CD14-positive monocyte (primary cell): ENCODE measurements around the gene EML6. TPM values are rescaled to one million over a fixed set of nuclear protein-coding genes. Genes with fewer than 3 reads are reported as not detected.

Experiments used
- DNase-seq, 3 donors: peaks; one replicate each; pipeline ENCODE4 v3.0.0-alpha.2; 2011 to 2022
- H2AFZ ChIP-seq: 2 replicates; pipeline ENCODE4 v1.6.0; 2012; ENCODE audit warnings: mild to moderate bottlenecking, low read depth, low read length, inconsistent platforms; ENCODE audit not compliant: insufficient read depth, poor library complexity, severe bottlenecking
- H3K27ac ChIP-seq, 2 donors: 1 replicate in 1 of 2; 2 replicates in 1 of 2; pipeline ENCODE4 v1.5.1; 2012 to 2013; ENCODE audit warnings: low read length in 2 of 2, control low read depth in 1 of 2, inconsistent platforms in 1 of 2, low read depth in 1 of 2, mild to moderate bottlenecking in 1 of 2
- H3K27me3 ChIP-seq, 2 donors: one replicate each; pipeline versions ENCODE4 v1.6.0 to v1.6.1; 2011 to 2013; ENCODE audit warnings: low read length in 2 of 2; ENCODE audit not compliant: control insufficient read depth in 2 of 2, insufficient read depth in 2 of 2
- H3K36me3 ChIP-seq, 2 donors: replicated peaks in 1 of 2; 1 replicate in 1 of 2; 2 replicates in 1 of 2; pipeline versions ENCODE4 v1.5.1 to v1.6.1; 2012 to 2013; ENCODE audit warnings: low read length in 2 of 2, control low read depth in 1 of 2, inconsistent platforms in 1 of 2, mild to moderate bottlenecking in 1 of 2; ENCODE audit not compliant: insufficient read depth in 2 of 2, control insufficient read depth in 1 of 2
- H3K4me1 ChIP-seq, 2 donors: 1 replicate in 1 of 2; 2 replicates in 1 of 2; pipeline versions ENCODE4 v1.5.1 to v1.6.1; 2012 to 2013; ENCODE audit warnings: low read length in 2 of 2, control low read depth in 1 of 2, inconsistent platforms in 1 of 2, mild to moderate bottlenecking in 1 of 2, moderate library complexity in 1 of 2; ENCODE audit not compliant: insufficient read depth in 2 of 2, control insufficient read depth in 1 of 2
- H3K4me2 ChIP-seq: replicated peaks from 2 replicates; pipeline ENCODE3; 2012; ENCODE audit warnings: low read length, moderate library complexity, mild to moderate bottlenecking; ENCODE audit not compliant: poor library complexity, severe bottlenecking; ENCODE audit errors: extremely low read depth
- H3K4me3 ChIP-seq, 3 experiments: fragments of 200-600 bp in 1 of 3; sonication (generic) in 1 of 3; replicated peaks in 1 of 3; 1 replicate in 2 of 3; 2 replicates in 1 of 3; pipeline ENCODE4 v1.5.1; 2011 to 2013; ENCODE audit warnings: low read length in 3 of 3, mild to moderate bottlenecking in 3 of 3, control low read depth in 2 of 3, low read depth in 2 of 3, inconsistent platforms in 1 of 3, moderate library complexity in 1 of 3
- H3K79me2 ChIP-seq: 2 replicates; pipeline ENCODE4 v1.6.0; 2012; ENCODE audit warnings: mild to moderate bottlenecking, control low read depth, inconsistent platforms, low read length, moderate library complexity; ENCODE audit not compliant: insufficient read depth
- H3K9ac ChIP-seq: 2 replicates; pipeline ENCODE4 v1.6.0; 2017; ENCODE audit warnings: low read length, mild to moderate bottlenecking; ENCODE audit not compliant: insufficient read depth, poor library complexity, severe bottlenecking
- H3K9me3 ChIP-seq, 2 donors: replicated peaks in 1 of 2; 1 replicate in 1 of 2; 2 replicates in 1 of 2; pipeline versions ENCODE4 v1.5.1 to v1.6.1; 2012 to 2013; ENCODE audit warnings: low read length in 2 of 2, control low read depth in 1 of 2; ENCODE audit not compliant: control insufficient read depth in 1 of 2, insufficient read depth in 1 of 2
- H4K20me1 ChIP-seq: 2 replicates; pipeline ENCODE4 v1.6.0; 2012; ENCODE audit warnings: mild to moderate bottlenecking, low read length, control low read depth, moderate library complexity; ENCODE audit not compliant: insufficient read depth
- H3K27ac Mint-ChIP-seq, 7 donors: one replicate each; pipeline ENCODE4 v1.8.0; 2020; ENCODE audit warnings: mild to moderate bottlenecking in 7 of 7, mixed read lengths in 7 of 7, moderate library complexity in 6 of 7, inconsistent platforms in 2 of 7
- H3K27me3 Mint-ChIP-seq, 3 donors: one replicate each; pipeline ENCODE4 v1.8.0; 2021 to 2022; ENCODE audit warnings: low read depth in 3 of 3, mild to moderate bottlenecking in 3 of 3, mixed read lengths in 3 of 3, moderate library complexity in 3 of 3, inconsistent platforms in 1 of 3
- H3K36me3 Mint-ChIP-seq, 2 donors: one replicate each; pipeline ENCODE4 v1.8.0; 2020; ENCODE audit warnings: mixed read lengths in 2 of 2, inconsistent platforms in 1 of 2, mild to moderate bottlenecking in 1 of 2
- H3K4me1 Mint-ChIP-seq: one replicate; pipeline ENCODE4 v1.8.0; 2020; ENCODE audit warnings: mild to moderate bottlenecking, mixed read lengths
- H3K4me3 Mint-ChIP-seq, 2 donors: one replicate each; pipeline ENCODE4 v1.8.0; 2020; ENCODE audit warnings: mild to moderate bottlenecking in 2 of 2, mixed read lengths in 2 of 2, moderate library complexity in 1 of 2
- H3K9me3 Mint-ChIP-seq, 7 donors: one replicate each; pipeline ENCODE4 v1.8.0; 2020 to 2022; ENCODE audit warnings: mixed read lengths in 7 of 7, mild to moderate bottlenecking in 6 of 7, moderate library complexity in 6 of 7, inconsistent platforms in 2 of 7
- WGBS: methylation state at CpG from one replicate; pipeline ENCODE4 v1.1.5; 2013; ENCODE audit warnings: missing lambda C conversion rate; ENCODE audit not compliant: insufficient coverage; 5-methylcytosine and 5-hydroxymethylcytosine counted together
- intact Hi-C, 2 donors: fragments of 100-400 bp; cut with micrococcal nuclease; formaldehyde crosslinking; loops; one replicate each; pipeline versions ENCODE4 v1.15.0 to v1.15.1; 2023
- polyA plus RNA-seq, 3 donors: library from polyadenylated mRNA; depleted of rRNA in 1 of 3; unstranded in 2 of 3; stranded (reverse) in 1 of 3; fragments of 300-500 nt in 2 of 3; fragments of >200 nt in 1 of 3; fragmentation: Illumina TruSeq in 2 of 3; gene quantifications; 1 replicate in 2 of 3; 2 replicates in 1 of 3; pipeline ENCODE4 v1.2.3, GENCODE V29; 2012 to 2021
- TF ChIP-seq, protein P1 (sequence below): fragments of 200-600 bp; IDR thresholded peaks from one replicate; pipeline ENCODE4 v1.8.0; 2022; ENCODE audit warnings: antibody characterized with exemption, mild to moderate bottlenecking

EML6 gene
- polyA plus RNA-seq, 3 donors = 0.79 TPM; not detected in 2

DNA sequence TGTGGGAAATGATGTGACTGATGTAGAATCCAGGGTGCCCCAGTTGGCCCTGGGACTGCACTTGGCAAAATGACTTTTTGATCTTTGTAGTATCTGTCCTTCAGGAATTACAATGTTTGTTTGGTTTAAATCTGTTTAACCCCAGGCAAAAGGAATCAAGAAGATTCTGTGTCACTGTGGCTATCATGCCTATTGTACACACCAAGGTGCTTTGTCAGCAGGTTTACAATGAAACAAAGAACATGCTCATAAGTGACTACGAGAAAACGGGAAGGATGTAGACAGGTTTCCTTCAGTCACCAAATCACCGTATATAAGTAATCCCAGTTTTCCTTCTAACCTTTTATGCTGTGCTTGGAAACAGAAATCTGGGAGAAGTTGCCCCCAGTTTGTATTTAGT, 217.3 kb downstream of the EML6 start:
- no peaks in the 10 kb centered on the region for H3K27me3 ChIP-seq
- H3K27ac ChIP-seq = no peak overlapping the region
- TF ChIP-seq, protein P1, sequence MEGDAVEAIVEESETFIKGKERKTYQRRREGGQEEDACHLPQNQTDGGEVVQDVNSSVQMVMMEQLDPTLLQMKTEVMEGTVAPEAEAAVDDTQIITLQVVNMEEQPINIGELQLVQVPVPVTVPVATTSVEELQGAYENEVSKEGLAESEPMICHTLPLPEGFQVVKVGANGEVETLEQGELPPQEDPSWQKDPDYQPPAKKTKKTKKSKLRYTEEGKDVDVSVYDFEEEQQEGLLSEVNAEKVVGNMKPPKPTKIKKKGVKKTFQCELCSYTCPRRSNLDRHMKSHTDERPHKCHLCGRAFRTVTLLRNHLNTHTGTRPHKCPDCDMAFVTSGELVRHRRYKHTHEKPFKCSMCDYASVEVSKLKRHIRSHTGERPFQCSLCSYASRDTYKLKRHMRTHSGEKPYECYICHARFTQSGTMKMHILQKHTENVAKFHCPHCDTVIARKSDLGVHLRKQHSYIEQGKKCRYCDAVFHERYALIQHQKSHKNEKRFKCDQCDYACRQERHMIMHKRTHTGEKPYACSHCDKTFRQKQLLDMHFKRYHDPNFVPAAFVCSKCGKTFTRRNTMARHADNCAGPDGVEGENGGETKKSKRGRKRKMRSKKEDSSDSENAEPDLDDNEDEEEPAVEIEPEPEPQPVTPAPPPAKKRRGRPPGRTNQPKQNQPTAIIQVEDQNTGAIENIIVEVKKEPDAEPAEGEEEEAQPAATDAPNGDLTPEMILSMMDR = no peak
- H3K4me2 ChIP-seq = no peak overlapping the region
- H3K36me3 ChIP-seq = no peaks in the 10 kb centered on the region
- intact Hi-C loops = no loop called here
- WGBS = no CpG with 5 or more reads among the region's 3 CpGs
- H3K9ac ChIP-seq = no peak overlapping the region
- no peak overlapping the region for H3K4me3 ChIP-seq
- H3K4me1 ChIP-seq = no peaks in the 10 kb centered on the region
- H3K27ac Mint-ChIP-seq = no peak overlapping the region
- no peak overlapping the region for H3K4me3 Mint-ChIP-seq
- H3K36me3 Mint-ChIP-seq = no peaks in the 10 kb centered on the region
- H3K79me2 ChIP-seq = no peaks in the 10 kb centered on the region
- H3K9me3 ChIP-seq = peaks cover 11 to 28% of the 10 kb centered on the region in 2 donors
- peaks cover 0 to 2% (median 0%) of the 10 kb centered on the region in 3 donors for H3K27me3 Mint-ChIP-seq
- no peaks in the 10 kb centered on the region for H3K4me1 Mint-ChIP-seq
- H3K9me3 Mint-ChIP-seq = peaks cover 10 to 27% (median 19%) of the 10 kb centered on the region in 7 donors
- no peak for DNase-seq
- no peaks in the 10 kb centered on the region for H4K20me1 ChIP-seq
- H2AFZ ChIP-seq = no peak overlapping the region

DNA sequence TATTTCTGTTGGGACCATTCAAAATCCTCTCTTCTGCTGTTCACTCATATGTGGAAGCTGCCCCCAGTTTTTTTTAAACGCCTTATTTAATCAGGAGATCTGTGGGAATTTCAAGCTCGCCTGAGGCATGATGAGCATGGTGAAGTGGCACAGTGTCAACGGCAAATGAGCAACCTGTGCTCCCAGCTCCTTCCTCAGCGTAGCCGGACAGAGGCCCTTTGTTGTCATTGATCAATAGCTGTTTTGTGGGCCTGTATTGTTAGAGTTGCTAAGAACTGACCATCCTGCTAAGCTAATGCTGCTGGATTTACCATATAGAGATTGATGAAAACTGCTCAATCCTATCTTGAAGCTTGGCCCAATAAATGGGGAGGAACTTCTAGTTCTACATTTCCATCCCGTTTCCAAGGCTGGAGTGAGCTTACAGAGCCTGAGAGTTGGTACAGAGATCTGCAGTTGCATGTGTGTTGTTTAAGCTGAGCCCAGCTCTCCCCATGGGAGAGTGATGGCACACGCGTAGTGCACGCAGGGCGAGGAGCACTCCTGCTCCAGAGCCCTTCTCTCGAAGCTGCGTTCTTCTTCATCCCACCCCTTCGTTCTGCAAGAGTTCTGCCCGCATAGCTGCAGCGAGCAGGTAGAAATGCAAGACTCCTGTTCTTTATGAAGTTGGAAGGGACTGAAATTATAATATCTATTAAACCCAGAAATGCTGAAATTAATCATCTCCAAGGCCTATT, 218.0 kb downstream of the EML6 start:
- Mint-ChIP-seq H3K27ac (no peak overlapping the region), H3K36me3 (no peaks in the 10 kb centered on the region), H3K4me3 (no peak overlapping the region), H3K4me1 (no peaks in the 10 kb centered on the region), H3K9me3 (peaks cover 10 to 27% (median 19%) of the 10 kb centered on the region in 7 donors), H3K27me3 (peaks cover 0 to 2% (median 0%) of the 10 kb centered on the region in 3 donors)
- H3K27me3 ChIP-seq = no peaks in the 10 kb centered on the region
- no peak overlapping the region for H2AFZ ChIP-seq
- H3K4me3 ChIP-seq = no peak overlapping the region
- WGBS = 98% methylated on average over 4 of the region's 15 CpGs
- no peaks in the 10 kb centered on the region for H3K79me2 ChIP-seq
- DNase-seq = no peak
- H3K4me2 ChIP-seq = no peak overlapping the region
- no peak overlapping the region for H3K27ac ChIP-seq
- intact Hi-C loops = no loop called here
- TF ChIP-seq, protein P1 = no peak
- H4K20me1 ChIP-seq = no peaks in the 10 kb centered on the region
- H3K4me1 ChIP-seq = no peaks in the 10 kb centered on the region
- no peaks in the 10 kb centered on the region for H3K36me3 ChIP-seq
- H3K9me3 ChIP-seq = peaks cover 11 to 28% of the 10 kb centered on the region in 2 donors
- H3K9ac ChIP-seq = no peak overlapping the region
